ES-I3 (cell line): ENCODE results near the gene IQCK.
A peak's percentile ranks its signal among the peaks of the same experiment; 100 is the strongest.
"Not testable (repeated sequence)": the region's sequence is repeated elsewhere in the genome, so short reads cannot be mapped to it uniquely, and the experiment has no call there.

Experiments used
- H3K36me3 ChIP-seq: 2 replicates; pipeline ENCODE4 v1.6.1; 2013; ENCODE audit warnings: mild to moderate bottlenecking, low read length, control low read depth, moderate library complexity; ENCODE audit not compliant: insufficient read depth
- H3K4me1 ChIP-seq: 2 replicates; pipeline ENCODE4 v1.6.1; 2013; ENCODE audit warnings: mild to moderate bottlenecking, control low read depth, low read length; ENCODE audit not compliant: insufficient read depth
- H3K9ac ChIP-seq: 2 replicates; pipeline ENCODE4 v1.6.1; 2013; ENCODE audit warnings: low read depth, mild to moderate bottlenecking, low read length, moderate library complexity
- H3K9me3 ChIP-seq: 2 replicates; pipeline ENCODE4 v1.6.1; 2013; ENCODE audit warnings: mild to moderate bottlenecking, low read length, moderate library complexity; ENCODE audit not compliant: control insufficient read depth, insufficient read depth

IQCK gene, protein sequence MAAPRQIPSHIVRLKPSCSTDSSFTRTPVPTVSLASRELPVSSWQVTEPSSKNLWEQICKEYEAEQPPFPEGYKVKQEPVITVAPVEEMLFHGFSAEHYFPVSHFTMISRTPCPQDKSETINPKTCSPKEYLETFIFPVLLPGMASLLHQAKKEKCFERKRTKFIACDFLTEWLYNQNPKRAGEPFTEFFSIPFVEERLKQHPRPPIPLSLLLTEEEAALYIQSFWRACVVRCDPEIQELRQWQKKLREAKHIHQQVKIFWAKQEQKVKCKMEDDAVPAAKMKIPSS

DNA sequence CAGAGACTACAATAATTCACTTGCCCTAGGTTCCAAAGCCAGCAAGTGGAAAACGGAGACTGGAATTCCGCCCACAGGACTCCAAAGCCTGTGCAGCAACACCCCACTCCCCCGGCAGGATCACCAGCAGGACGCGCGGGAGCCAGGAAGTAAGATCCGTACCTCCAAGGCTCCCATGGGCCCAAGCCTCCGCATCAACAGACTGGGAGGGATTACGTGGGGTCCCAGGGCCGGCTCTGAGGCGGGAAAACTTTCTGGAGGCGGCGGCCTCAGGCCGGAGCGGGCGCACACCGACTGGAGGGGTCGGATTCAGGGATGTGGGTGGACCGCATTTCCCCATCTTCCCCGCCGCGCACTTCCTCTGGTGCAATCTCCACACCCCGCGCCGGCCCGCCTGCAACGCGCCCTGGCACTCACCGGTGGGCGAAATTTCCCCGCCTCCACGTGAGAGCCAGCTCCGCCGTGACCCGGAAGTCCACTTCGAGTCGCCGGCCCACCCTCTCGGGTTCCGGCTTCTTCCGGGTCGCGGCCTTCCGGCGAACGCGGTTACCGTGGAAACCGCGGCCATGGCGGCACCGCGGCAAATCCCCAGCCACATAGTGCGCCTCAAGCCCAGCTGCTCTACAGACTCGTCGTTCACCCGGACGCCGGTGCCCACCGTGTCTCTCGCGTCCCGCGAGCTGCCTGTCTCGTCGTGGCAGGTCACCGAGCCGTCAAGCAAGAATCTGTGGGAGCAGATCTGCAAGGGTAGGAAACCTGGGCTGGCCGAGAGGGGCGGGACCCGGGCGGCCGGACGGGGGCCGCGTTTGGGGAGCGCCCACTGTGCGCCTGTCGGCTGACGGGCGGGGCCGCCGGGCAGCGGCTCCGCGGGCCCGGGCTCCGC lies at the start of gene IQCK, which contains the start of gene KNOP1:
TSS of gene IQCK (plus strand) at position 531 of the 883 bp plus-strand sequence. CDS start at position 567, 36 bp downstream.
TSS of gene KNOP1 (minus strand) at position 487 of the 883 bp plus-strand sequence. CDS start 3,192 bp downstream, outside the sequence.
- Histone ChIP-seq H3K36me3 (peaks cover 7% of the 10 kb centered on the region), H3K9me3 (no peaks in the 10 kb centered on the region), H3K9ac (peak within 1 kb of the TSS; percentile 95), H3K4me1 (peaks cover 10% of the 10 kb centered on the region; the same call in 1 of the 2 replicates)

DNA sequence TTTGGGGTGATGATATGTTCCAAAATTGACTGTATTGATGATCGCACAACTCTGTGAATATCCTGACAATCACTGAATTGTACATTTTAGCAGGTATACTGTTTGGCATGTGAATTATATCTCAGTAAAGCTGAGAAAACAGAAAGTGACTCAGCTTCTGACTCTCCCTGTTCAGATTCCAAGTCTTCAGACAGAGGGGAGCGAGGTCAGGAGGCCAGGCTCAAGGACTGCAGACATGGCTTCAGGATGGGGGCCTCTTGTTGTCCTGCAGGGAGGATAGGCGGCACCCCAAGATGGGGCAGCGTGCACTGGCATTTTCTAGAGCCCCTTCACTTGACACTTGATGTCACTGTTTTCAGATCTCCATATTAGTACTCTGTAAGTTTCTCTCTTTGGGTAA lies 45.7 kb upstream of the IQCK start:
- no peak overlapping the region for H3K9ac ChIP-seq
- no peaks in the 10 kb centered on the region for H3K9me3 ChIP-seq
- no peaks in the 10 kb centered on the region for H3K4me1 ChIP-seq
- no peaks in the 10 kb centered on the region for H3K36me3 ChIP-seq

DNA sequence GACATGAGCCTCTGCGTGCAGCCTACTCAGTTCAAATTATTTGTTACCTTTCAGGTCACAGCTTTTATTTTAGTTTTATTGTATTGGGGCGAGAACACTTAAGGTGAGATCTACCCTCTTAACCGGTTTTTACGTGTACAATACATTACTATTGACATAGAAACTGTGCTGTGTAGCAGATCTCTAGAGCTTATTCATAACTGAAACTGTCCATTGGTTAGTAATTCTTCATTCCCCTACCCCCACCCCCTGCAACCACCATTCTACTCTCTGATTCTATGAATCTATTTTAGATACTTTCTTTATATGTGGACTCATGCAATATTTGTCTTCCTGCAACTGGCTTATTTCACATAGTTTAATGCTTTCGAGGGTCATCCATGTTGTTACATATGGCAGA lies 43.6 kb upstream of the IQCK start:
- H3K9me3 ChIP-seq = no peaks in the 10 kb centered on the region
- no peaks in the 10 kb centered on the region for H3K36me3 ChIP-seq
- H3K4me1 ChIP-seq = no peaks in the 10 kb centered on the region
- H3K9ac ChIP-seq = no peak overlapping the region

DNA sequence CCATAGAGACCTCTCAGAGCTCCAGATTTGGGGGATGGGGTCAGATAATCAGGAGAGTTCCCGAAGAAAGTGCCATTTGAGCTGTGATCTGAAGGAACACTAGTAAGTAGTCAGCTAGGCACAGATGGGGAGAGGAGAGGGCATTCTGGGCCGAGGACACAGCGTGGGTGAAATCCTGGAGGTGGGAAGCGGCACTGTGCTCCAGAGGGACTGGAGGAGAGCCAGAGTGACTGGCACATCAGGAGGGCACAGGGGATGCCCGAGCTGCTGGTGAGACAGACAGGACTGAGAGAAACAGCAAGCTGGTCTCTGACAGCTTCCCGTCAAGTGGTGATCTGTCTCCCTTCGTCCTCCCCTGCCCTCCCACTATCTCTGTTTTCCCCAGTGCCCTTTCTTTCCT lies 40.7 kb upstream of the IQCK start:
- Histone ChIP-seq H3K36me3 (no peaks in the 10 kb centered on the region), H3K4me1 (no peaks in the 10 kb centered on the region), H3K9ac (no peak overlapping the region), H3K9me3 (no peaks in the 10 kb centered on the region)

DNA sequence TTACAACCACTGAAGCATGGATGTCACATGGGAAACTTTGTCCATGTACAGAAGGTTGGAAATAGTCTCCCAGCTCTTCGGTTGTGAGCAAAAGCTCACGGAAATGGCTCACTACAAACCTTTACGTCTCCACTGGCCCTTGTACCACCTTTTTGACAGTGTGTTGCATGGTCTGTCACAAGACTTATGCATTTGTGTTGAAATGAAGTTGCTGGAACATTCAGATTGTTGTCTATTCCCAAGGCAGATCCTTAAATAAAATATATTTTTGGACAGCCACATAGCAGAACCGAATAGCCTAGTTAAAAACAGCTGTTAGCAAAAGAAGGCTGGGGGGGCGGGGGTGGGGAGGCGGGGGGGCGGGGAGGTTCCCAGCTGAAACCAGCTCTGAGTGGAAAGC lies 39.3 kb upstream of the IQCK start:
- Histone ChIP-seq H3K4me1 (no peaks in the 10 kb centered on the region), H3K9me3 (no peaks in the 10 kb centered on the region), H3K36me3 (peaks cover 10% of the 10 kb centered on the region; the same call in 1 of the 2 replicates), H3K9ac (no peak overlapping the region)

DNA sequence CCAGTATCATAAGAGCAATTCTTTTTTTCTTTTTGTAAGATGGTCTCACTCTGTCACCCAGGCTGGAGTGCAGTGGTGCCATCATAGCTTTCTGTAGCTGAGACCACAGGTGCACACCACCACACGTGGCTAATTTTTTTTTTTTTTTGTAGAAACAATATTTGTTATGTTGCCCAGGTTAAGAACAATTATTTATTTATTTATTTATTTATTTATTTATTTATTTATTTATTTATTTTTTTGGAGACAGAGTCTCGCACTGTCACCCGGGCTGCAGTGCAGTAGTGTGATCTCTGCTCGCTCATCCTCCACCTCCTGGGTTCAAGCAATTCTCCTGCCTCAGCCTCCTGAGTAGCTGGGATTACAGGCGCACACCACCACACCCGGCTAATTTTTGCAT lies 38.8 kb upstream of the IQCK start:
- peaks cover 10% of the 10 kb centered on the region; the same call in 1 of the 2 replicates for H3K36me3 ChIP-seq
- H3K4me1 ChIP-seq, H3K9me3 ChIP-seq, H3K9ac ChIP-seq: not testable (repeated sequence)

DNA sequence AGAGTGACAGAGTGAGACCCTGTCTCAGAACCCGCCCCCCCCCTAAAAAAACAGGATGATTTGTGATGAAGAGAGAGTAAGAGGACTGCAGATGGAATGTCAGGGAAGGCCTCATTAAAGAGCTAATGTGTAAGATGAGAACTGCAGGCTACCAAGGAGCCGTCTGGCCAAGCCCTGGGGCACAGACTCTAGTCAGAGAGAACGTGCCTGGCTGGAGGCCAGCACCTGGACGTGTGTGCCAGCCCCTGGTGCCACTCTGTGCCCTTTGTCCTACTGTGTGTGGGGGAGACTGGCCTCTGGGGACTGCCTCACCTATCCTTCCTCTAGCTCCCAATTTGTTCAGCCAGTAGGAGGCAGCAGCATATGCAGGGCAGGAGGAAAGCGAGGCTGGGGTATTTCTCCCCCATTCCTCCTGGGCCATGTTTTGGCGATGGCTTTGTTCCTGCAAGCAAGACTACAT lies 37.2 kb upstream of the IQCK start:
- Histone ChIP-seq H3K4me1 (no peaks in the 10 kb centered on the region), H3K9me3 (no peaks in the 10 kb centered on the region), H3K9ac (no peak overlapping the region), H3K36me3 (peaks cover 18% of the 10 kb centered on the region)

DNA sequence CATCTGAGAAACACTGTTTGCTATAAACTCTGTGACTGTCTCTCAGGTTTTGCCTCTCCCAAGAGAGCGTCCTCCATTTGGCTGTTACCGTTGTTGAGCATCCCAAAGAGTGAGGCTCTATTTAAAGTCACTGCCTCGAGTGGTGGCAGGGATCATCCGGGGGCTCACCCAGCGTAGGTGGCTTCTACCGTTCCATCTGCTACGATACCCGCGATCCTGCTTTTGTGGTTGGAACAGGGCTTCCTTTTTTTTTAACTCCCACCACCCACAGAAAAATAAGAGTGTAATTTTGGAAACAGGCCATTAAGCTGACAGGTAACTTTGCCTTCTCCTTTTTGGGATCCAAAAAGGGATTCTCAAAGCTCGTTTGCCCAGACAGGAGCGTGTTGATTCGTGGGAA lies 36.4 kb upstream of the IQCK start:
- H3K9ac ChIP-seq = no peak overlapping the region
- H3K4me1 ChIP-seq = no peaks in the 10 kb centered on the region
- peaks cover 18% of the 10 kb centered on the region for H3K36me3 ChIP-seq
- H3K9me3 ChIP-seq = no peaks in the 10 kb centered on the region

DNA sequence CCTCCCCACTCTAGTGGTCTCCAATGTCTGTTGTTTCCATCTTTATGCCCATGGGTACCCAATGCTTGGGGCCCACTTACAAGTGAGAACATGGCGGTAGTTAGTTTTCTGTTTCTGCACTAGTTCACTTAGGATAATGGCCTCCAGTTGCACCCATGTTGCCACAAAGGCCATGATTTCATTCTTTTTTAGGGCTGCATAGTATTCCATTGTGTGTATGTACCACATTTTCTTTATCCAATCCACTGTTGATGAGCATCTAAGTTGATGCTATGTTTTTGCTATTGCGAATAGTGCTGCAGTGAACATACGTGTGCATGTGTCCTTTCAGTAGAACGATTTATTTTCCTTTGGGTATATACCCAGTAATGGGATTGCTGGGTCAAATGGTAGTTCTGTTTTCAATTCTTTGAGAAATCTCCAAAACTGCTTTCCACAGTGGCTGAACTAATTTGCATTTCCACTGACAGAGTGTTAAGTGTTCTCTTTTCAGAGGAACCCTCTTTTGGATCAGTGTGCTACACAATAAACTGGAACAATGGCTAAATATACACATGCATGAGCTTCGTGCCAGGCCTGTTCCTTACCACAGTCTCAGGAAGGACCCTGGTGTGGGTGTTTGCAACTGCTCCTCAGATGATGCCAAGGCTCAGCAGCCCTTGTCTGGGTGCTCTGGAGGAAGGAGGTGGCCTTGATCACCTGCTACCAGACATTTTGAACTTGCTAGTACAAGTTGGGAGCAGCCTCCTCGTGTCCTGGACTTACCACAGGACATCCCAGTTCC lies 34.4 kb upstream of the IQCK start:
- H3K4me1 ChIP-seq = peaks cover 7% of the 10 kb centered on the region
- peaks cover 18% of the 10 kb centered on the region for H3K36me3 ChIP-seq
- H3K9ac ChIP-seq = no peak overlapping the region
- no peaks in the 10 kb centered on the region for H3K9me3 ChIP-seq

DNA sequence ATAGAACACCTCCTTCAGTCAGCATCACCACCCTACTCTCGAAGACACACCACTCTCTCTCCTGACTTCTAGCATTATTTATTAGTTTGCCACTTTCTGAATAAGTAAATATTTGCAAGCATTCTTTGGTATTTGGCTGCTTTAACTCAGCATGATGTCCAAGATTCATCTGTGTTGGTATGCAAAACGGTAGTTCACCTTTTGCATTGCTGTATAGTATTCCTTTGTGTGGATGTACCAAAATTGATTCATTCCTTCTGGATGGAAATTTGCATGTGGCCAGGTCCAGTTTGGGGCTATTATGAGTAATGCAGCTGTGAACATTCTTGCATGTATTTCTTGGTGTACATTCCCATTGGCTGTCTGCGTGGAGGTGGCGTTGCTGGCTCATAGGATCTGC lies 32.9 kb upstream of the IQCK start:
- peaks cover 18% of the 10 kb centered on the region for H3K36me3 ChIP-seq
- no peaks in the 10 kb centered on the region for H3K9me3 ChIP-seq
- H3K9ac ChIP-seq = no peak overlapping the region
- peaks cover 7% of the 10 kb centered on the region for H3K4me1 ChIP-seq

DNA sequence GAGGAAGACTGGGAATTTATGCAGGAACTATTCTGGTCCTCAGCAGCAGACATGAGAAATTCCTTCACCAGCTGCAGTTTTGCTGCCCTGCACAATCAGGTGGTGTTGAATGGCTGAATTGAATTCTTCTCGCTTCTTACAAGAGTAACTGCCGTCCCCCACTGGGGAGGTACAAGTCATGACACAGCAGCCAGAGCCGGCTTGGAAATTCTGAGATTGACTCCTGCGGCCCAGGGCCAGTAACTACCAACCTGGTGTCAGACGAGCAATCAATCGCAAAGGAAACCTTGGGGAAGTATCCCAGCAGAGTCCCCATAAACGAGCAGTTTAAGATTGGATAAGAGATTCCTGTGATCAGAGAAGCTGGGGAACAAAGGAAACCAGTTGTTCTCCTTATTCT lies 30.8 kb upstream of the IQCK start:
- no peak overlapping the region for H3K9ac ChIP-seq
- peaks cover 7% of the 10 kb centered on the region for H3K4me1 ChIP-seq
- no peaks in the 10 kb centered on the region for H3K9me3 ChIP-seq
- peaks cover 21% of the 10 kb centered on the region for H3K36me3 ChIP-seq

DNA sequence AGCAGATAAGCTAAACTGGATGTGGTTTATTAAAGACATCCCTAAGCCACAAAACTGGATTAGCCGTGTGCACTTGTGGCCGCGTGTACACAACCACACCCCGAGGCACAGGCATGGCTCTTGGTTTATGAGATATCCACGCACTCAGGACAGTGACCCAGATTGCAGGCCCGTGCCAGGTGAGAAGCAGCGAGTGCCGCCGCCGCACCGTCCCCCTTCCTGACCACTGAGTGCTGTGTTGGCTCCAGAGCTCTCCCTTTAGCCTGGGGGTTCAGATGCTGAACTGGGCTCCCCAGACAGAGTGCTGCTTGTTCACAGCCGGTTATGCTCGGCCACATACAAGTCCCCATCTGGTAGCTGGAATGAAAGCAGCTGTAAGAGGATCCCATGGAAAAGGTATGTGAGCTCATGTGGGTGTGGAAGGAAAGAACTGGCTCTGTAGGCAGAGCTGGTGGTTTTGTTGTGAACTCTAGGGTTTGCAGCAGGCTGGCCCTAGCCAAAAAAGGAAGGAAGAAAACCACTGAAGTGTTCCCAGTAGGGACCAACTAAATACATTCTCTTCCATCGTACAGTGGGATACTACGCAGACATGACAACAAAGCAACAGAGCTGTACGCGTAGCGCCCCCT lies 29.6 kb upstream of the IQCK start:
- peaks cover 19% of the 10 kb centered on the region for H3K36me3 ChIP-seq
- H3K4me1 ChIP-seq = peaks cover 7% of the 10 kb centered on the region
- no peak overlapping the region for H3K9ac ChIP-seq
- H3K9me3 ChIP-seq = no peaks in the 10 kb centered on the region

DNA sequence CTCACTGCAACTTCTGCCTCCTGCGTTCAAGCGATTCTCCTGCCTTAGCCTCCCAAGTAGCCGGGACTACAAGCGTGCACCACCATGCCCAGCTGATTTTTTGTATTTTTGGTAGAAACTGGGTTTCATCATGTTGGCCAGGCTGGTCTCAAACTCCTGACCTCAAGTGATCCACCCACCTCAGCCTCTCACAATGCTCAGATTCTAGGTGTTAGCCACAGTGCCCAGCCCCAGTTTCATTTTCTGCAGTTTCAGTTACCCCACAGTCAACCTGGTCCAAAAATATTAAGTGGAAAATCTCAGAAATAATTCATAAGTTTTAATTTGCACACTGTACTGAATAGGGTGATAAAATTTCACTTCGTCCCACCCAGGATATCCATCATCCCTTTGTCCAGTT lies 28.7 kb upstream of the IQCK start:
- Histone ChIP-seq H3K36me3 (peaks cover 18% of the 10 kb centered on the region), H3K9me3 (no peaks in the 10 kb centered on the region), H3K9ac (no peak overlapping the region), H3K4me1 (peaks cover 7% of the 10 kb centered on the region)

DNA sequence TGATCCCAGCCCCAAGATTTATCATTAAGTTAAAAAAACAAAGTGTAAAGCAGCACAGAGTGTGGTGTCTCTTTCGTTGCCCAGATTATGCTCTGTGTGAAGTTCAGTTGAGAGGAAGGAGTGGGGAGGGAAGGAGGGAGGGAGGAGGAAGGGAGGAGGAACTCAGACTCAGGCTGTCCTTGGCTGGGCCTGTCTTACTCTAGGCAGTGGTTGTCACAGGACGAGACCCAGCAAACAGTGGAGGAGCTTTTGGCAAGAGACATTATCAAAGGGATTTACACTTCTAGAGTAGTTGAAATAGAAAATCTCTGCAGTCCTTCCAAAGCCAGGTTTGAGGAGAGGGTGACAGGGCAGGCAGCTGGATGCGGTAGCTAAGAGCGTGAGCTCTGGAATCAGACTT lies 27.9 kb upstream of the IQCK start:
- Histone ChIP-seq H3K36me3 (peaks cover 16% of the 10 kb centered on the region), H3K4me1 (peaks cover 7% of the 10 kb centered on the region), H3K9ac (no peak overlapping the region)

More for the DNA sequence above, 27.9 kb upstream of the IQCK start:
- no peaks in the 10 kb centered on the region for H3K9me3 ChIP-seq
